Measurements from ENCODE around the gene AUNIP.

AUNIP gene

GRCh38 chr1:25805863-25806225 is 53.4 kb downstream of the AUNIP start:
- DNase-seq (ENCODE audit: low read depth), result no peak
- TF ChIP-seq MAX (IDR thresholded peaks at IDR 0.05; ENCODE audit: low read depth, low read length), result no peak
- TF ChIP-seq POLR2A (IDR thresholded peaks at IDR 0.05; ENCODE audit: extremely low read depth, insufficient read length), result no peak
- TF ChIP-seq MYC (IDR thresholded peaks at IDR 0.05; ENCODE audit: low read depth, low read length), result no peak
- no peak for TF ChIP-seq CTCF (IDR thresholded peaks at IDR 0.05; ENCODE audit: low read depth, low read length)
- H3K4me3 ChIP-seq (ENCODE audit: low read depth, low read length), result no peak overlapping the region

- DNase-seq (ENCODE audit: low read depth), result no peak
Measured at GRCh38 chr1:25804964-25805862, 54.0 kb downstream of the AUNIP start.

GRCh38 chr1:25804244-25804963 is 54.9 kb downstream of the AUNIP start:
- no peak for TF ChIP-seq CTCF (IDR thresholded peaks at IDR 0.05; ENCODE audit: low read depth, low read length)
- no peak for TF ChIP-seq POLR2A (IDR thresholded peaks at IDR 0.05; ENCODE audit: extremely low read depth, insufficient read length)
- TF ChIP-seq MYC (IDR thresholded peaks at IDR 0.05; ENCODE audit: low read depth, low read length), result no peak
- TF ChIP-seq MAX (IDR thresholded peaks at IDR 0.05; ENCODE audit: low read depth, low read length), result no peak
- H3K4me3 ChIP-seq (ENCODE audit: low read depth, low read length), result no peak overlapping the region
- DNase-seq (ENCODE audit: low read depth), result no peak

More at GRCh38 chr1:25804964-25805862, 54.0 kb downstream of the AUNIP start:
- no peak for TF ChIP-seq MAX (IDR thresholded peaks at IDR 0.05; ENCODE audit: low read depth, low read length)
- no peak for TF ChIP-seq CTCF (IDR thresholded peaks at IDR 0.05; ENCODE audit: low read depth, low read length)
- TF ChIP-seq POLR2A (IDR thresholded peaks at IDR 0.05; ENCODE audit: extremely low read depth, insufficient read length), result no peak
- no peak for TF ChIP-seq MYC (IDR thresholded peaks at IDR 0.05; ENCODE audit: low read depth, low read length)
- H3K4me3 ChIP-seq (ENCODE audit: low read depth, low read length), result no peak overlapping the region

- no peak for DNase-seq (ENCODE audit: low read depth)
- H3K4me3 ChIP-seq (ENCODE audit: low read depth, low read length), result no peak overlapping the region
- TF ChIP-seq MYC (IDR thresholded peaks at IDR 0.05; ENCODE audit: low read depth, low read length), result no peak
- no peak for TF ChIP-seq MAX (IDR thresholded peaks at IDR 0.05; ENCODE audit: low read depth, low read length)
- no peak for TF ChIP-seq POLR2A (IDR thresholded peaks at IDR 0.05; ENCODE audit: extremely low read depth, insufficient read length)
- no peak for TF ChIP-seq CTCF (IDR thresholded peaks at IDR 0.05; ENCODE audit: low read depth, low read length)
Measured at GRCh38 chr1:25803368-25803767, 55.9 kb downstream of the AUNIP start.

GRCh38 chr1:25802915-25803314 is 56.3 kb downstream of the AUNIP start:
- H3K4me3 ChIP-seq (ENCODE audit: low read depth, low read length), result no peak overlapping the region
- no peak for DNase-seq (ENCODE audit: low read depth)
- TF ChIP-seq MAX (IDR thresholded peaks at IDR 0.05; ENCODE audit: low read depth, low read length) (no peak), POLR2A (IDR thresholded peaks at IDR 0.05; ENCODE audit: extremely low read depth, insufficient read length) (no peak), MYC (IDR thresholded peaks at IDR 0.05; ENCODE audit: low read depth, low read length) (no peak), CTCF (IDR thresholded peaks at IDR 0.05; ENCODE audit: low read depth, low read length) (no peak)
